ENCODE data around the gene HDAC4. TPM values are rescaled to one million over a fixed set of nuclear protein-coding genes. Genes with fewer than 3 reads are reported as not detected.

Gene HDAC4
- polyA plus RNA-seq, 2 of the 4 experiments (the other 2 are of a cell fraction), result 8.6 to 10.4 TPM

DNA sequence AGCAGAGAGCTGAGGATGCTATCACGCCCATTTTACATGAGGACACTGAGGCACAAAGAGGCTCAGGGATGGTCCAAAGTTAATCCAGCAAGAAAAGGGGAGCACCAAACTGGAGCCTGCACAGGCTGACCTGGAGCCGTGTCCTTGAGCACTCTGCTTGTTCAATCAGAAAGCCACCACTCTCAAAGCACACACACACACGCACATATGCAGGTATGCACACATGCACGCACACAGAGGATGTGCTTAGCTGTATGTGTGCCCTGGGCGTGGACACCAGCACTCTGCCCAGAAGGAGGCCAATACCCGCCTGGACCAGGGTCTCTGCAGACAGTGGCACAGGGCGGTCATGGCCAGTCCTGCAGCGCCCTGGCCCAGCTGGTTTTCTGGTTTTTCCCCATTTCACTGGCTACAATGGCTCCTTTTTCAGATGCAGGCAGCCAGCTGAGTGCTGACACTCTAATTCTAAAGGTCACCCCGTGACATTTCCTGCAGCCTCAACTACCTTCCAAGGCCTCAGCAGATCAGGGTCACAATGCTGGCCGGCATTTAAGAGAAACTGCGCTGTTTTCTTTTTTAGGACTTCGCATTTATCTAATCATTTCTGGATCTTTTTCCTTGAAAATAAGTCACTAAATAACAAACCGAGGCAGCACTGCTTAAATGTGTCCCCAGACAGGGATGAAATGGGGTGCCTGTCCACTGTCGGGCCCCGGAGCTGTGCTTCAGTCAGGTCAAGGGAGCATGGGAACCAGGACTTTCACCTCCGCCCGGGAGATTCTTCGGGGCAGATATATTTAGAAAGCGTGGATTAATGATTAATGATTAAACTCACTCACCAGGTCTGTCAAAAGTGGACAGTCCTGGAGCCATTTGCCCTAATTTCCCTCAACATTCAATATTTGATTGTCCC, 104.5 kb downstream of the HDAC4 start:
- no peak overlapping the region for H3K4me3 ChIP-seq
- ATAC-seq (peak in 1 of 2 experiments; percentile 71; a peak in 3 of 6 replicates), FAIRE-seq (no peak), DNase-seq (ENCODE audit: low read depth in 1 of 2, low spot score in 1 of 2) (no peak)
- no peaks in the 10 kb centered on the region for H3K9me3 ChIP-seq
- TF ChIP-seq SMC3 (IDR thresholded peaks at IDR 0.05) (no peak), KDM1A (IDR thresholded peaks at IDR 0.05; ENCODE audit: low read depth) (no peak), PHF8 (IDR thresholded peaks at IDR 0.05; ENCODE audit: borderline replicate concordance, low read depth) (no peak), HES2 (IDR thresholded peaks at IDR 0.05) (no peak), MYC (IDR thresholded peaks at IDR 0.05; ENCODE audit: borderline replicate concordance, low read length) (no peak), EP300 (IDR thresholded peaks at IDR 0.05) (no peak), POLR2A (IDR thresholded peaks at IDR 0.05; ENCODE audit: low read length) (no peak), ZC3H11A (IDR thresholded peaks at IDR 0.05) (no peak), CHD4 (IDR thresholded peaks at IDR 0.05; ENCODE audit: borderline replicate concordance) (no peak), BHLHE40 (IDR thresholded peaks at IDR 0.05; ENCODE audit: low read depth, low read length) (no peak), TFCP2L1 (CRISPR knock-in tag; IDR thresholded peaks at IDR 0.05) (no peak), NPAS2 (CRISPR knock-in tag; IDR thresholded peaks at IDR 0.05; ENCODE audit: borderline replicate concordance) (no peak), EHMT2 (IDR thresholded peaks at IDR 0.05; ENCODE audit: low read depth) (no peak), CBX8 (IDR thresholded peaks at IDR 0.05) (no peak)
- peaks cover 28% of the 10 kb centered on the region for H3K4me1 ChIP-seq
- WGBS (ENCODE audit: missing lambda C conversion rate), result 60% methylated on average over 16 of the region's 19 CpGs
- ChIA-PET CTCF (interaction anchor here (0.7 to 1.6 kb wide), 5 partner anchors 9 to 152 kb away, joined by 3 to 5 read pairs (median 4); no protein-coding TSS in a partner anchor), POLR2A (no interaction called here)
- peak overlapping the region; percentile 30 to 70; a peak in 4 of 6 replicates for H3K27ac ChIP-seq
- H3K4me2 ChIP-seq, result peak overlapping the region; percentile 64

GRCh38 chr2:239295377-239296019, 105.3 kb downstream of the HDAC4 start:
- ATAC-seq (no peak), DNase-seq (ENCODE audit: low read depth in 1 of 2, low spot score in 1 of 2) (no peak), FAIRE-seq (no peak)
- TF ChIP-seq, protein P1, sequence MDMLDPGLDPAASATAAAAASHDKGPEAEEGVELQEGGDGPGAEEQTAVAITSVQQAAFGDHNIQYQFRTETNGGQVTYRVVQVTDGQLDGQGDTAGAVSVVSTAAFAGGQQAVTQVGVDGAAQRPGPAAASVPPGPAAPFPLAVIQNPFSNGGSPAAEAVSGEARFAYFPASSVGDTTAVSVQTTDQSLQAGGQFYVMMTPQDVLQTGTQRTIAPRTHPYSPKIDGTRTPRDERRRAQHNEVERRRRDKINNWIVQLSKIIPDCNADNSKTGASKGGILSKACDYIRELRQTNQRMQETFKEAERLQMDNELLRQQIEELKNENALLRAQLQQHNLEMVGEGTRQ (IDR thresholded peaks at IDR 0.05), result no peak
- TF ChIP-seq TP53 (CRISPR knock-in tag; IDR thresholded peaks at IDR 0.05) (no peak), SMC3 (IDR thresholded peaks at IDR 0.05) (no peak), PHF8 (IDR thresholded peaks at IDR 0.05; ENCODE audit: borderline replicate concordance, low read depth) (no peak), CBX2 (IDR thresholded peaks at IDR 0.05; ENCODE audit: borderline replicate concordance, low read depth) (no peak), HOXB5 (CRISPR knock-in tag; IDR thresholded peaks at IDR 0.05) (no peak), ZSCAN20 (CRISPR knock-in tag; IDR thresholded peaks at IDR 0.05) (no peak), CHD2 (IDR thresholded peaks at IDR 0.05; ENCODE audit: low read length, partially characterized antibody) (no peak), NFE2L2 (conservative IDR thresholded peaks at IDR 0.05; ENCODE audit: low read length) (no peak), ZNF302 (CRISPR knock-in tag; IDR thresholded peaks at IDR 0.05) (no peak), ZFP36 (IDR thresholded peaks at IDR 0.05; ENCODE audit: borderline replicate concordance, partially characterized antibody) (no peak), CBX8 (IDR thresholded peaks at IDR 0.05) (no peak), JUN (IDR thresholded peaks at IDR 0.05) (no peak), MAFK (IDR thresholded peaks at IDR 0.05; ENCODE audit: partially characterized antibody) (no peak), RAD21 (conservative IDR thresholded peaks at IDR 0.05 in 1 of 2, IDR thresholded peaks at IDR 0.05 in 1 of 2) (no peak)
- TF ChIP-seq, protein P2, sequence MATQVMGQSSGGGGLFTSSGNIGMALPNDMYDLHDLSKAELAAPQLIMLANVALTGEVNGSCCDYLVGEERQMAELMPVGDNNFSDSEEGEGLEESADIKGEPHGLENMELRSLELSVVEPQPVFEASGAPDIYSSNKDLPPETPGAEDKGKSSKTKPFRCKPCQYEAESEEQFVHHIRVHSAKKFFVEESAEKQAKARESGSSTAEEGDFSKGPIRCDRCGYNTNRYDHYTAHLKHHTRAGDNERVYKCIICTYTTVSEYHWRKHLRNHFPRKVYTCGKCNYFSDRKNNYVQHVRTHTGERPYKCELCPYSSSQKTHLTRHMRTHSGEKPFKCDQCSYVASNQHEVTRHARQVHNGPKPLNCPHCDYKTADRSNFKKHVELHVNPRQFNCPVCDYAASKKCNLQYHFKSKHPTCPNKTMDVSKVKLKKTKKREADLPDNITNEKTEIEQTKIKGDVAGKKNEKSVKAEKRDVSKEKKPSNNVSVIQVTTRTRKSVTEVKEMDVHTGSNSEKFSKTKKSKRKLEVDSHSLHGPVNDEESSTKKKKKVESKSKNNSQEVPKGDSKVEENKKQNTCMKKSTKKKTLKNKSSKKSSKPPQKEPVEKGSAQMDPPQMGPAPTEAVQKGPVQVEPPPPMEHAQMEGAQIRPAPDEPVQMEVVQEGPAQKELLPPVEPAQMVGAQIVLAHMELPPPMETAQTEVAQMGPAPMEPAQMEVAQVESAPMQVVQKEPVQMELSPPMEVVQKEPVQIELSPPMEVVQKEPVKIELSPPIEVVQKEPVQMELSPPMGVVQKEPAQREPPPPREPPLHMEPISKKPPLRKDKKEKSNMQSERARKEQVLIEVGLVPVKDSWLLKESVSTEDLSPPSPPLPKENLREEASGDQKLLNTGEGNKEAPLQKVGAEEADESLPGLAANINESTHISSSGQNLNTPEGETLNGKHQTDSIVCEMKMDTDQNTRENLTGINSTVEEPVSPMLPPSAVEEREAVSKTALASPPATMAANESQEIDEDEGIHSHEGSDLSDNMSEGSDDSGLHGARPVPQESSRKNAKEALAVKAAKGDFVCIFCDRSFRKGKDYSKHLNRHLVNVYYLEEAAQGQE (IDR thresholded peaks at IDR 0.05), result no peak
- Histone ChIP-seq H3K4me1 (peaks cover 28% of the 10 kb centered on the region), H3K9me3 (no peaks in the 10 kb centered on the region), H3K4me3 (no peak overlapping the region), H3K27ac (peak overlapping the region in 1 of 2 experiments; percentile 42; a peak in 1 of 6 replicates), H3K4me2 (no peak overlapping the region)
- CTCF ChIA-PET, result interaction anchor here (0.7 to 1.2 kb wide), 3 partner anchors 10 to 151 kb away, joined by 3 to 5 read pairs (median 3); no protein-coding TSS in a partner anchor
- POLR2A ChIA-PET, result no interaction called here
- 92% methylated on average over 6 of the region's 6 CpGs for WGBS (ENCODE audit: missing lambda C conversion rate)

Measured in A549 (cell line).